K562 (cell line): ENCODE measurements around the gene PRKAR1B. TPM values are rescaled to one million over a fixed set of nuclear protein-coding genes. Genes with fewer than 3 reads are reported as not detected.

Experiments
- ATAC-seq: fragments of 200-7000 bp; cut with Tn5 transposase; 3 replicates; pipeline ENCODE4 v1.9.1; 2020; ENCODE audit warnings: moderate library complexity
- BruUV-seq: library from RNA; stranded (reverse); fragments of 400-500 nt; replicated peaks from 2 replicates; lab custom pipeline; 2021; lab: Mats Ljungman, UMichigan
- CTCF ChIA-PET: fragments of 300-600 bp; formaldehyde crosslinking; extraction: SDS; loops from one replicate; lab custom pipeline; 2021; ENCODE audit warnings: low intra/inter-chr PET ratio; lab: Yijun Ruan, JAX
- POLR2A ChIA-PET: fragments of 300-600, 350-650 bp; sonication (Branson Sonifier 250); formaldehyde crosslinking; extraction: SDS; loops from one replicate; lab custom pipeline; 2021; ENCODE audit warnings: antibody characterized with exemption, inconsistent platforms; lab: Yijun Ruan, JAX
- DNase-seq, 4 experiments: peaks; one replicate each; pipeline versions ENCODE4 v3.0.0 to v3.0.0-alpha.2; 2011 to 2018; ENCODE audit warnings: low spot score in 3 of 4, mixed read lengths in 3 of 4; ENCODE audit errors: extremely low read depth in 1 of 4
- FAIRE-seq: peaks from 2 replicates; lab custom pipeline; 2011; peaks lifted over from hg19 to GRCh38; lab: Jason Lieb, UNC
- H2AFZ ChIP-seq: 2 replicates; pipeline ENCODE4 v1.6.0; 2011; ENCODE audit warnings: low read depth, low read length, control low read depth, inconsistent platforms
- H3K27ac ChIP-seq: fragments of 200-600 bp; 3 replicates; pipeline ENCODE4 v1.8.0; 2011; ENCODE audit warnings: low read depth, mild to moderate bottlenecking, control low read depth, inconsistent platforms, low read length, moderate library complexity, mixed read lengths; ENCODE audit errors: extremely low read depth
- H3K27me3 ChIP-seq, 2 experiments: fragments of 300-600 bp in 1 of 2; 2 replicates in 1 of 2; 3 replicates in 1 of 2; pipeline versions ENCODE4 v1.6.0 to v1.8.0; 2011; ENCODE audit warnings: inconsistent platforms in 2 of 2, low read length in 2 of 2, mild to moderate bottlenecking in 1 of 2, mixed read lengths in 1 of 2, moderate library complexity in 1 of 2; ENCODE audit not compliant: control insufficient read depth in 2 of 2, insufficient read depth in 2 of 2
- H3K36me3 ChIP-seq: fragments of 300-600 bp; 3 replicates; pipeline ENCODE4 v1.8.0; 2011; ENCODE audit warnings: mild to moderate bottlenecking, low read length, inconsistent platforms; ENCODE audit not compliant: control insufficient read depth, insufficient read depth
- H3K4me1 ChIP-seq, 2 experiments: fragments of 200-600 bp in 1 of 2; replicated peaks in 1 of 2; 2 replicates in 1 of 2; 3 replicates in 1 of 2; pipeline versions ENCODE4 v1.5.1 to v1.8.0; 2011; ENCODE audit warnings: inconsistent platforms in 2 of 2, low read length in 2 of 2, mild to moderate bottlenecking in 1 of 2, mixed read lengths in 1 of 2, moderate library complexity in 1 of 2; ENCODE audit not compliant: control insufficient read depth in 2 of 2, insufficient read depth in 2 of 2
- H3K4me2 ChIP-seq: 2 replicates; pipeline ENCODE4 v1.6.1; 2011; ENCODE audit warnings: low read length, control low read depth, inconsistent platforms, mixed read lengths; ENCODE audit not compliant: insufficient read depth
- H3K4me3 ChIP-seq: fragments of 200-600 bp; sonication (generic), shearing (Covaris generic); 2 replicates; pipeline ENCODE4 v1.5.1; 2016; ENCODE audit warnings: control low read depth, inconsistent platforms
- H3K79me2 ChIP-seq: fragments of 200-600 bp; 3 replicates; pipeline ENCODE4 v1.8.0; 2011; ENCODE audit warnings: low read length, inconsistent platforms; ENCODE audit not compliant: control insufficient read depth, insufficient read depth
- H3K9ac ChIP-seq, 2 experiments: 2 replicates each; pipeline versions ENCODE4 v1.6.0 to v1.6.1; 2011; ENCODE audit warnings: low read depth in 2 of 2, low read length in 2 of 2, control low read depth in 1 of 2, inconsistent platforms in 1 of 2, mild to moderate bottlenecking in 1 of 2, mixed read lengths in 1 of 2; ENCODE audit not compliant: insufficient read depth in 1 of 2
- H3K9me1 ChIP-seq: one replicate; pipeline ENCODE4 v1.6.0; 2011; ENCODE audit warnings: inconsistent platforms, mild to moderate bottlenecking, low read length, moderate library complexity; ENCODE audit not compliant: control insufficient read depth, insufficient read depth
- H3K9me3 ChIP-seq: replicated peaks from 2 replicates; pipeline ENCODE4 v1.5.1; 2011; ENCODE audit warnings: low read depth, low read length, inconsistent platforms; ENCODE audit not compliant: control insufficient read depth, insufficient read depth
- H4K20me1 ChIP-seq: replicated peaks from 2 replicates; pipeline ENCODE4 v1.6.1; 2011; ENCODE audit warnings: low read length, inconsistent platforms, mixed read lengths; ENCODE audit not compliant: control insufficient read depth, insufficient read depth
- ESRRA ChIP-seq: fragments of 450-650 bp; IDR thresholded peaks from 2 replicates; pipeline ENCODE4 v1.6.1; 2014; ENCODE audit warnings: low read depth, mild to moderate bottlenecking, moderate library complexity, borderline replicate concordance
- EWSR1 ChIP-seq: fragments of 450-650 bp; IDR thresholded peaks from 2 replicates; pipeline ENCODE4 v1.6.1; 2018; ENCODE audit warnings: borderline replicate concordance, mild to moderate bottlenecking, low read depth, moderate library complexity; ENCODE audit not compliant: partially characterized antibody
- FOXK2 ChIP-seq, 2 experiments: fragments of 450-650 bp; IDR thresholded peaks in 1 of 2; conservative IDR thresholded peaks in 1 of 2; 2 replicates each; pipeline ENCODE4 v1.6.1; 2016; ENCODE audit warnings: low read depth in 2 of 2, mild to moderate bottlenecking in 1 of 2
- GATAD2A ChIP-seq: fragments of 450-650 bp; IDR thresholded peaks from 2 replicates; pipeline ENCODE4 v1.6.1; 2017
- HDAC6 ChIP-seq: IDR thresholded peaks from 2 replicates; pipeline ENCODE4 v1.6.1; 2012; ENCODE audit warnings: low read depth, mild to moderate bottlenecking, control low read depth, inconsistent platforms, low read length, moderate library complexity
- MYBL2 ChIP-seq, 2 experiments: fragments of 450-650 bp in 1 of 2; sonication (generic) in 1 of 2; formaldehyde crosslinking in 1 of 2; IDR thresholded peaks; 2 replicates each; pipeline versions ENCODE4 v1.6.1 to v1.8.1; 2017 to 2022; ENCODE audit warnings: borderline replicate concordance in 1 of 2, inconsistent platforms in 1 of 2, low read depth in 1 of 2, mild to moderate bottlenecking in 1 of 2, missing genetic modification reagents in 1 of 2, moderate library complexity in 1 of 2
- MYC ChIP-seq, 2 experiments: fragments of 250-450 bp in 1 of 2; sonication (Bioruptor Pico) in 1 of 2; IDR thresholded peaks; 2 replicates each; pipeline versions ENCODE4 v1.5.1 to v1.6.1; 2012 to 2021; ENCODE audit warnings: low read depth in 2 of 2, borderline replicate concordance in 1 of 2, improper control_type of control experiment in 1 of 2, low read length in 1 of 2, mild to moderate bottlenecking in 1 of 2, moderate library complexity in 1 of 2
- NFE2 ChIP-seq: IDR thresholded peaks from 2 replicates; pipeline ENCODE4 v1.6.1; 2014; ENCODE audit warnings: antibody characterized with exemption, low read depth
- POU5F1 ChIP-seq: fragments of 150-350 bp; IDR thresholded peaks from 2 replicates; pipeline ENCODE4 v1.6.1; 2014; ENCODE audit warnings: borderline replicate concordance, low read length, low read depth, mild to moderate bottlenecking; ENCODE audit not compliant: partially characterized antibody
- PYGO2 ChIP-seq: fragments of 450-650 bp; IDR thresholded peaks from 2 replicates; pipeline ENCODE4 v1.6.1; 2016; ENCODE audit warnings: mild to moderate bottlenecking, missing genetic modification characterization, moderate library complexity, missing compliant biosample characterization
- SP2 ChIP-seq: IDR thresholded peaks from 2 replicates; pipeline ENCODE4 v1.6.1; 2011; ENCODE audit warnings: mild to moderate bottlenecking, low read depth, low read length, moderate library complexity; ENCODE audit not compliant: poor library complexity, severe bottlenecking; ENCODE audit errors: extremely low read depth
- ZNF707 ChIP-seq: fragments of 250-450 bp; sonication (Bioruptor Pico); conservative IDR thresholded peaks from 2 replicates; pipeline ENCODE4 v1.8.0; 2022; ENCODE audit warnings: inconsistent platforms, mild to moderate bottlenecking, moderate library complexity
- WGBS: fragments of 100-300 bp; shearing (Covaris generic); methylation state at CpG from one replicate; pipeline ENCODE4 v1.1.6; 2016; ENCODE audit warnings: low coverage, mixed read lengths; ENCODE audit not compliant: insufficient coverage; ENCODE audit errors: missing lambda C conversion rate; 5-methylcytosine and 5-hydroxymethylcytosine counted together
- in situ Hi-C: fragments of 300-500 bp; cut with MboI; formaldehyde crosslinking; loops from 4 replicates; pipeline ENCODE4 v1.15.0; 2018; ENCODE audit warnings: inconsistent platforms, mixed read lengths
- intact Hi-C: fragments of 100-400 bp; cut with micrococcal nuclease; formaldehyde crosslinking; loops from 2 replicates; pipeline ENCODE4 v1.14.2; 2022
- polyA plus RNA-seq, 8 experiments: library from polyadenylated mRNA; depleted of rRNA in 4 of 8; stranded (reverse) in 5 of 8; unstranded in 3 of 8; fragments of >200 nt; fragmentation: Nextera tagmentation in 2 of 8; fragmentation: Illumina TruSeq in 1 of 8; extraction: Ambion mirVana in 2 of 8; extraction: Trizol in 1 of 8; gene quantifications; 2 replicates each; pipeline versions ENCODE4 v1.2.1 to v1.2.3, GENCODE V29; 2011 to 2014; ENCODE audit warnings: inconsistent platforms in 1 of 8, missing spikeins in 1 of 8
- total RNA-seq, 7 experiments: library from RNA; depleted of rRNA in 6 of 7; stranded (reverse); fragments of >200 nt in 6 of 7; fragmentation: Illumina TruSeq in 2 of 7; extraction: Trizol in 2 of 7; gene quantifications; 2 replicates each; pipeline versions ENCODE4 v1.2.1 to v1.2.3, GENCODE V29; 2011 to 2021; ENCODE audit warnings: low replicate concordance in 1 of 7
- TF ChIP-seq, protein P1 (sequence below), 2 experiments: fragments of 450-650 bp in 1 of 2; sonication (generic) in 1 of 2; formaldehyde crosslinking in 1 of 2; IDR thresholded peaks in 1 of 2; conservative IDR thresholded peaks in 1 of 2; 2 replicates each; pipeline versions ENCODE4 v1.6.1 to v1.8.1; 2016 to 2023; ENCODE audit warnings: mild to moderate bottlenecking in 2 of 2, moderate library complexity in 2 of 2, inconsistent platforms in 1 of 2, missing genetic modification reagents in 1 of 2
- TF ChIP-seq, protein P2 (sequence below), 2 experiments: fragments of 450-650 bp in 1 of 2; sonication (generic) in 1 of 2; formaldehyde crosslinking; conservative IDR thresholded peaks; 2 replicates each; pipeline versions ENCODE4 v1.4.0 to v1.8.1; 2020 to 2022; ENCODE audit warnings: mild to moderate bottlenecking in 1 of 2, missing genetic modification reagents in 1 of 2
- TF ChIP-seq, protein P3 (sequence below): fragments of 450-650 bp; IDR thresholded peaks from 2 replicates; pipeline ENCODE4 v1.7.1; 2018; ENCODE audit warnings: mild to moderate bottlenecking, low read depth; ENCODE audit not compliant: partially characterized antibody

Gene PRKAR1B
- total and polyA plus RNA-seq, 9 of the 15 experiments (the other 6 are each of a cell fraction or from before 2014, with no cell fraction given), result 0.99 to 30.5 (median 12.7) TPM

- Histone ChIP-seq H3K9me3 (no peaks in the 10 kb centered on the region), H3K27ac (peak overlapping the region; percentile 27; the same call in 1 of the 3 replicates), H3K4me1 (peaks cover 51 to 69% of the 10 kb centered on the region in 2 experiments), H2AFZ (no peak overlapping the region)
- in situ Hi-C loops, result no loop called here
- no peak for TF ChIP-seq NFE2
- no peak for TF ChIP-seq MYBL2 (IDR thresholded peaks at IDR 0.05; ENCODE audit: low read depth)
- TF ChIP-seq MYBL2 (CRISPR knock-in tag; IDR thresholded peaks at IDR 0.05; ENCODE audit: borderline replicate concordance), result no peak
- no peak for TF ChIP-seq PYGO2 (tag)
- TF ChIP-seq, protein P1, sequence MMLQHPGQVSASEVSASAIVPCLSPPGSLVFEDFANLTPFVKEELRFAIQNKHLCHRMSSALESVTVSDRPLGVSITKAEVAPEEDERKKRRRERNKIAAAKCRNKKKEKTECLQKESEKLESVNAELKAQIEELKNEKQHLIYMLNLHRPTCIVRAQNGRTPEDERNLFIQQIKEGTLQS (IDR thresholded peaks at IDR 0.05), result no peak
- TF ChIP-seq, protein P1 (CRISPR knock-in tag; conservative IDR thresholded peaks at IDR 0.05), result no peak
- no peak for TF ChIP-seq HDAC6
- no peak for TF ChIP-seq SP2
- no peak for TF ChIP-seq EWSR1
- no peak for TF ChIP-seq POU5F1
- TF ChIP-seq, protein P2, sequence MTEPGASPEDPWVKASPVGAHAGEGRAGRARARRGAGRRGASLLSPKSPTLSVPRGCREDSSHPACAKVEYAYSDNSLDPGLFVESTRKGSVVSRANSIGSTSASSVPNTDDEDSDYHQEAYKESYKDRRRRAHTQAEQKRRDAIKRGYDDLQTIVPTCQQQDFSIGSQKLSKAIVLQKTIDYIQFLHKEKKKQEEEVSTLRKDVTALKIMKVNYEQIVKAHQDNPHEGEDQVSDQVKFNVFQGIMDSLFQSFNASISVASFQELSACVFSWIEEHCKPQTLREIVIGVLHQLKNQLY (CRISPR knock-in tag; conservative IDR thresholded peaks at IDR 0.05), result no peak
- no peak for TF ChIP-seq MYC (IDR thresholded peaks at IDR 0.05; ENCODE audit: low read depth, low read length)
- TF ChIP-seq MYC (CRISPR knock-in tag; IDR thresholded peaks at IDR 0.05; ENCODE audit: borderline replicate concordance, low read depth), result no peak
- TF ChIP-seq, protein P3, sequence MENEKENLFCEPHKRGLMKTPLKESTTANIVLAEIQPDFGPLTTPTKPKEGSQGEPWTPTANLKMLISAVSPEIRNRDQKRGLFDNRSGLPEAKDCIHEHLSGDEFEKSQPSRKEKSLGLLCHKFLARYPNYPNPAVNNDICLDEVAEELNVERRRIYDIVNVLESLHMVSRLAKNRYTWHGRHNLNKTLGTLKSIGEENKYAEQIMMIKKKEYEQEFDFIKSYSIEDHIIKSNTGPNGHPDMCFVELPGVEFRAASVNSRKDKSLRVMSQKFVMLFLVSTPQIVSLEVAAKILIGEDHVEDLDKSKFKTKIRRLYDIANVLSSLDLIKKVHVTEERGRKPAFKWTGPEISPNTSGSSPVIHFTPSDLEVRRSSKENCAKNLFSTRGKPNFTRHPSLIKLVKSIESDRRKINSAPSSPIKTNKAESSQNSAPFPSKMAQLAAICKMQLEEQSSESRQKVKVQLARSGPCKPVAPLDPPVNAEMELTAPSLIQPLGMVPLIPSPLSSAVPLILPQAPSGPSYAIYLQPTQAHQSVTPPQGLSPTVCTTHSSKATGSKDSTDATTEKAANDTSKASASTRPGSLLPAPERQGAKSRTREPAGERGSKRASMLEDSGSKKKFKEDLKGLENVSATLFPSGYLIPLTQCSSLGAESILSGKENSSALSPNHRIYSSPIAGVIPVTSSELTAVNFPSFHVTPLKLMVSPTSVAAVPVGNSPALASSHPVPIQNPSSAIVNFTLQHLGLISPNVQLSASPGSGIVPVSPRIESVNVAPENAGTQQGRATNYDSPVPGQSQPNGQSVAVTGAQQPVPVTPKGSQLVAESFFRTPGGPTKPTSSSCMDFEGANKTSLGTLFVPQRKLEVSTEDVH, result no peak
- TF ChIP-seq FOXK2 (conservative IDR thresholded peaks at IDR 0.05 in 1 of 2, IDR thresholded peaks at IDR 0.05 in 1 of 2; ENCODE audit: low read depth in 2 of 2), result no peak
- TF ChIP-seq ESRRA, result no peak
- no peak for TF ChIP-seq GATAD2A
- TF ChIP-seq ZNF707 (CRISPR knock-in tag), result no peak
- TF ChIP-seq, all 486 proteins: peak for 0
- ChIA-PET CTCF (no interaction called here), POLR2A (no interaction called here)
- Histone ChIP-seq H3K9ac (peak overlapping the region in 1 of 2 experiments; percentile 83; a peak in 2 of 4 replicates), H3K4me2 (no peak overlapping the region), H3K9me1 (peaks cover 6% of the 10 kb centered on the region), H3K79me2 (peaks cover 32% of the 10 kb centered on the region; the same call in 2 of the 3 replicates), H4K20me1 (no peaks in the 10 kb centered on the region), H3K4me3 (no peak overlapping the region), H3K36me3 (peaks cover 16% of the 10 kb centered on the region), H3K27me3 (no peaks in the 10 kb centered on the region)
- BruUV-seq, result no TSS peak
- 81% methylated on average over 13 of the region's 13 CpGs for WGBS
- ATAC-seq, result no peak
- DNase-seq, result no peak
- intact Hi-C loops, result loop anchor here (10.0 kb wide), 1 partner anchor 143 kb away; no protein-coding TSS in a partner anchor
- no peak for FAIRE-seq
Measured at GRCh38 chr7:607938-608337, 119.1 kb downstream of the PRKAR1B start.
